T-helper 17 cell (primary cell): ENCODE data around the gene C20orf204. TPM values are rescaled to one million over a fixed set of nuclear protein-coding genes. Genes with fewer than 3 reads are reported as not detected.

Experiments used
- ATAC-seq: fragments of 150-1000 bp; cut with Tn5 transposase; 2 replicates; pipeline ENCODE4 v1.10.0; 2021; ENCODE audit warnings: mild to moderate bottlenecking, moderate library complexity
- DNase-seq, 3 donors: peaks; one replicate each; pipeline versions ENCODE4 v3.0.0 to v3.0.0-alpha.2; 2020 to 2021
- H3K9me3 ChIP-seq: one replicate; pipeline ENCODE4 v1.7.0; 2013; ENCODE audit warnings: low read length, mild to moderate bottlenecking; ENCODE audit not compliant: control insufficient read depth, poor library complexity, severe bottlenecking
- H3K27ac Mint-ChIP-seq: one replicate; pipeline ENCODE4 v1.8.0; 2022; ENCODE audit warnings: mild to moderate bottlenecking, moderate library complexity, mixed read lengths
- H3K27me3 Mint-ChIP-seq: one replicate; pipeline ENCODE4 v1.8.0; 2022; ENCODE audit warnings: mixed read lengths
- H3K36me3 Mint-ChIP-seq: one replicate; pipeline ENCODE4 v1.8.0; 2022; ENCODE audit warnings: low read depth, mixed read lengths
- H3K4me1 Mint-ChIP-seq: one replicate; pipeline ENCODE4 v1.8.0; 2022; ENCODE audit warnings: mild to moderate bottlenecking, mixed read lengths
- H3K4me3 Mint-ChIP-seq: one replicate; pipeline ENCODE4 v1.8.0; 2022; ENCODE audit warnings: mild to moderate bottlenecking, moderate library complexity, mixed read lengths
- total RNA-seq, 4 donors: library from RNA in 2 of 4; stranded (reverse) in 2 of 4; gene quantifications; one replicate each; pipeline ENCODE4 v1.2.3 and lab custom pipeline; 2022 to 2026

Gene C20orf204
- total RNA-seq, 2 donors from 2014 or later: 7.8 to 10.4 TPM

GRCh38 chr20:64021124-64021975, 14.6 kb upstream of the C20orf204 start:
- Mint-ChIP-seq H3K36me3 (peaks cover 9% of the 10 kb centered on the region), H3K27me3 (no peaks in the 10 kb centered on the region), H3K27ac (no peak overlapping the region), H3K4me3 (no peak overlapping the region), H3K4me1 (peaks cover 2% of the 10 kb centered on the region)
- H3K9me3 ChIP-seq: no peaks in the 10 kb centered on the region
- no peak for DNase-seq
- no peak for ATAC-seq

GRCh38 chr20:64022671-64023360, 13.2 kb upstream of the C20orf204 start:
- Mint-ChIP-seq H3K27me3 (no peaks in the 10 kb centered on the region), H3K4me3 (no peak overlapping the region), H3K27ac (peak overlapping the region; percentile 24), H3K4me1 (peaks cover 4% of the 10 kb centered on the region), H3K36me3 (peaks cover 4% of the 10 kb centered on the region)
- no peaks in the 10 kb centered on the region for H3K9me3 ChIP-seq
- ATAC-seq (no peak), DNase-seq (no peak)

- no peaks in the 10 kb centered on the region for H3K9me3 ChIP-seq
- H3K36me3 Mint-ChIP-seq: peaks cover 6% of the 10 kb centered on the region
- H3K4me1 Mint-ChIP-seq: peaks cover 4% of the 10 kb centered on the region
- DNase-seq: no peak
- H3K4me3 Mint-ChIP-seq: no peak overlapping the region
- no peak for ATAC-seq
- H3K27ac Mint-ChIP-seq: peak overlapping the region; percentile 24
- no peaks in the 10 kb centered on the region for H3K27me3 Mint-ChIP-seq
Observed at GRCh38 chr20:64023361-64024140, 12.4 kb upstream of the C20orf204 start.

GRCh38 chr20:64024141-64024990, 11.6 kb upstream of the C20orf204 start:
- Mint-ChIP-seq H3K4me3 (no peak overlapping the region), H3K36me3 (peaks cover 2% of the 10 kb centered on the region), H3K27ac (peak overlapping the region; percentile 24), H3K4me1 (peaks cover 2% of the 10 kb centered on the region), H3K27me3 (no peaks in the 10 kb centered on the region)
- no peak for DNase-seq
- ATAC-seq: no peak
- H3K9me3 ChIP-seq: no peaks in the 10 kb centered on the region

- Mint-ChIP-seq H3K36me3 (peaks cover 3% of the 10 kb centered on the region), H3K4me3 (no peak overlapping the region), H3K27me3 (no peaks in the 10 kb centered on the region), H3K4me1 (peaks cover 3% of the 10 kb centered on the region), H3K27ac (no peak overlapping the region)
- no peak for DNase-seq
- no peaks in the 10 kb centered on the region for H3K9me3 ChIP-seq
- ATAC-seq: no peak
Observed at GRCh38 chr20:64025101-64025825, 10.7 kb upstream of the C20orf204 start.

GRCh38 chr20:64025826-64026412, 10.1 kb upstream of the C20orf204 start:
- ATAC-seq (no peak), DNase-seq (no peak)
- Mint-ChIP-seq H3K4me3 (no peak overlapping the region), H3K27me3 (no peaks in the 10 kb centered on the region), H3K27ac (no peak overlapping the region), H3K36me3 (peaks cover 5% of the 10 kb centered on the region), H3K4me1 (peaks cover 4% of the 10 kb centered on the region)
- no peaks in the 10 kb centered on the region for H3K9me3 ChIP-seq

- DNase-seq (no peak), ATAC-seq (no peak)
- Mint-ChIP-seq H3K4me1 (peaks cover 4% of the 10 kb centered on the region), H3K36me3 (peaks cover 5% of the 10 kb centered on the region), H3K4me3 (no peak overlapping the region), H3K27ac (peak overlapping the region; percentile 83), H3K27me3 (no peaks in the 10 kb centered on the region)
- no peaks in the 10 kb centered on the region for H3K9me3 ChIP-seq
Observed at GRCh38 chr20:64027981-64028685, 7.8 kb upstream of the C20orf204 start.

GRCh38 chr20:64029293-64030117, 6.5 kb upstream of the C20orf204 start:
- peaks cover 5% of the 10 kb centered on the region for H3K36me3 Mint-ChIP-seq
- no peak for ATAC-seq

GRCh38 chr20:64030371-64031134, 5.4 kb upstream of the C20orf204 start:
- Mint-ChIP-seq H3K4me1 (peaks cover 21% of the 10 kb centered on the region), H3K27me3 (no peaks in the 10 kb centered on the region), H3K36me3 (peaks cover 5% of the 10 kb centered on the region), H3K4me3 (no peak overlapping the region), H3K27ac (no peak overlapping the region)
- H3K9me3 ChIP-seq: no peaks in the 10 kb centered on the region
- no peak for DNase-seq
- ATAC-seq: no peak

More at GRCh38 chr20:64029293-64030117, 6.5 kb upstream of the C20orf204 start:
- H3K4me3 Mint-ChIP-seq: no peak overlapping the region
- no peaks in the 10 kb centered on the region for H3K9me3 ChIP-seq
- no peak for DNase-seq
- H3K27ac Mint-ChIP-seq: peak overlapping the region; percentile 67
- H3K27me3 Mint-ChIP-seq: no peaks in the 10 kb centered on the region
- peaks cover 13% of the 10 kb centered on the region for H3K4me1 Mint-ChIP-seq

- H3K36me3 Mint-ChIP-seq: peaks cover 5% of the 10 kb centered on the region
- peaks cover 21% of the 10 kb centered on the region for H3K4me1 Mint-ChIP-seq
- no peaks in the 10 kb centered on the region for H3K27me3 Mint-ChIP-seq
- no peak for ATAC-seq
- no peak overlapping the region for H3K27ac Mint-ChIP-seq
- no peak overlapping the region for H3K4me3 Mint-ChIP-seq
- no peaks in the 10 kb centered on the region for H3K9me3 ChIP-seq
- no peak for DNase-seq
Observed at GRCh38 chr20:64031822-64032314, 4.1 kb upstream of the C20orf204 start.
